GM18867 (cell line): ENCODE measurements around the gene HOXC11.

Experiments used
- ATAC-seq: cut with Tn5 transposase; IDR thresholded peaks from one replicate; pipeline ENCODE4 v1.9.1; 2021; ENCODE audit warnings: mild to moderate bottlenecking, moderate library complexity; ENCODE audit not compliant: unreplicated experiment

The HOXC11 gene

GRCh38 chr12:54019924-54020590 lies 47.1 kb downstream of the HOXC11 start:
- no peak for ATAC-seq

GRCh38 chr12:54020591-54021405 lies 47.9 kb downstream of the HOXC11 start:
- ATAC-seq: no peak

GRCh38 chr12:54021432-54022013 lies 48.6 kb downstream of the HOXC11 start:
- ATAC-seq: no peak

GRCh38 chr12:54022960-54023884 lies 50.3 kb downstream of the HOXC11 start:
- no peak for ATAC-seq

- ATAC-seq: no peak
These were observed 51.2 kb downstream of the HOXC11 start for GRCh38 chr12:54024127-54024526.

- no peak for ATAC-seq
These were observed 51.8 kb downstream of the HOXC11 start for GRCh38 chr12:54024581-54025305.

- no peak for ATAC-seq
These were observed 52.8 kb downstream of the HOXC11 start for GRCh38 chr12:54025499-54026405.

- ATAC-seq: no peak
These were observed 53.9 kb downstream of the HOXC11 start for GRCh38 chr12:54026640-54027441.
